IgD-negative memory B cell (primary cell): ENCODE results near the gene NDUFS8. TPM values are rescaled to one million over a fixed set of nuclear protein-coding genes. Genes with fewer than 3 reads are reported as not detected.

Experiments used
- H3K27ac Mint-ChIP-seq, 3 donors: one replicate each; pipeline ENCODE4 v1.8.0; 2020 to 2022; ENCODE audit warnings: mild to moderate bottlenecking in 3 of 3, mixed read lengths in 3 of 3, moderate library complexity in 1 of 3
- H3K27me3 Mint-ChIP-seq: one replicate; pipeline ENCODE4 v1.8.0; 2021; ENCODE audit warnings: mixed read lengths
- H3K36me3 Mint-ChIP-seq: one replicate; pipeline ENCODE4 v1.8.0; 2020; ENCODE audit warnings: mild to moderate bottlenecking, mixed read lengths
- H3K4me1 Mint-ChIP-seq, 3 donors: one replicate each; pipeline ENCODE4 v1.8.0; 2020 to 2022; ENCODE audit warnings: mixed read lengths in 3 of 3, mild to moderate bottlenecking in 1 of 3
- H3K4me3 Mint-ChIP-seq, 4 donors: one replicate each; pipeline ENCODE4 v1.8.0; 2020 to 2022; ENCODE audit warnings: mild to moderate bottlenecking in 4 of 4, mixed read lengths in 4 of 4, moderate library complexity in 3 of 4
- H3K9me3 Mint-ChIP-seq, 3 donors: one replicate each; pipeline ENCODE4 v1.8.0; 2020 to 2021; ENCODE audit warnings: mixed read lengths in 3 of 3, mild to moderate bottlenecking in 1 of 3
- polyA plus RNA-seq: library from polyadenylated mRNA; unstranded; fragments of 300-500 nt; fragmentation: Illumina TruSeq; gene quantifications from one replicate; pipeline ENCODE4 v1.2.3, GENCODE V29; 2021

The NDUFS8 gene
- polyA plus RNA-seq, 1 donor from 2014 or later: 146 TPM

- no peaks in the 10 kb centered on the region for H3K9me3 Mint-ChIP-seq
- no peaks in the 10 kb centered on the region for H3K4me1 Mint-ChIP-seq
- H3K27ac Mint-ChIP-seq: no peak overlapping the region
- H3K27me3 Mint-ChIP-seq: peaks cover 4% of the 10 kb centered on the region
- no peak overlapping the region for H3K4me3 Mint-ChIP-seq
- H3K36me3 Mint-ChIP-seq: peaks cover 2% of the 10 kb centered on the region
Measured at GRCh38 chr11:68018730-68019190, 11.7 kb upstream of the NDUFS8 start.

- no peak overlapping the region for H3K27ac Mint-ChIP-seq
- no peaks in the 10 kb centered on the region for H3K9me3 Mint-ChIP-seq
- H3K27me3 Mint-ChIP-seq: peaks cover 4% of the 10 kb centered on the region
- peak overlapping the region in 1 of 4 donors; percentile 54 for H3K4me3 Mint-ChIP-seq
- no peaks in the 10 kb centered on the region for H3K4me1 Mint-ChIP-seq
- H3K36me3 Mint-ChIP-seq: no peaks in the 10 kb centered on the region
Measured at GRCh38 chr11:68019486-68019885, 11.0 kb upstream of the NDUFS8 start.

- peaks cover 0 to 4% (median 0%) of the 10 kb centered on the region in 3 donors for H3K9me3 Mint-ChIP-seq
- H3K4me3 Mint-ChIP-seq: no peak overlapping the region
- H3K27me3 Mint-ChIP-seq: peaks cover 4% of the 10 kb centered on the region
- H3K36me3 Mint-ChIP-seq: no peaks in the 10 kb centered on the region
- no peak overlapping the region for H3K27ac Mint-ChIP-seq
- H3K4me1 Mint-ChIP-seq: no peaks in the 10 kb centered on the region
Measured at GRCh38 chr11:68020575-68020974, 9.9 kb upstream of the NDUFS8 start.

- Mint-ChIP-seq H3K4me1 (no peaks in the 10 kb centered on the region), H3K27me3 (peaks cover 4% of the 10 kb centered on the region), H3K4me3 (no peak overlapping the region), H3K36me3 (no peaks in the 10 kb centered on the region), H3K9me3 (peaks cover 0 to 4% (median 0%) of the 10 kb centered on the region in 3 donors), H3K27ac (no peak overlapping the region)
Measured at GRCh38 chr11:68021167-68021787, 9.2 kb upstream of the NDUFS8 start.

- peaks cover 0 to 4% (median 0%) of the 10 kb centered on the region in 3 donors for H3K9me3 Mint-ChIP-seq
- no peak overlapping the region for H3K27ac Mint-ChIP-seq
- H3K27me3 Mint-ChIP-seq: peaks cover 4% of the 10 kb centered on the region
- H3K4me3 Mint-ChIP-seq: no peak overlapping the region
- H3K36me3 Mint-ChIP-seq: no peaks in the 10 kb centered on the region
- no peaks in the 10 kb centered on the region for H3K4me1 Mint-ChIP-seq
Measured at GRCh38 chr11:68022531-68022930, 8.0 kb upstream of the NDUFS8 start.

GRCh38 chr11:68024508-68024907 is 6.0 kb upstream of the NDUFS8 start:
- Mint-ChIP-seq H3K36me3 (no peaks in the 10 kb centered on the region), H3K27ac (no peak overlapping the region), H3K27me3 (no peaks in the 10 kb centered on the region), H3K4me3 (no peak overlapping the region), H3K4me1 (peaks cover 0 to 2% (median 1%) of the 10 kb centered on the region in 3 donors), H3K9me3 (peaks cover 0 to 4% (median 0%) of the 10 kb centered on the region in 3 donors)

- H3K4me3 Mint-ChIP-seq: peak overlapping the region in 1 of 4 donors; percentile 11
- H3K9me3 Mint-ChIP-seq: peaks cover 0 to 4% (median 0%) of the 10 kb centered on the region in 3 donors
- H3K27me3 Mint-ChIP-seq: no peaks in the 10 kb centered on the region
- peaks cover under 1 to 4% (median 3%) of the 10 kb centered on the region in 3 donors for H3K4me1 Mint-ChIP-seq
- no peaks in the 10 kb centered on the region for H3K36me3 Mint-ChIP-seq
- H3K27ac Mint-ChIP-seq: no peak overlapping the region
Measured at GRCh38 chr11:68025047-68025446, 5.4 kb upstream of the NDUFS8 start.

- Mint-ChIP-seq H3K4me3 (no peak overlapping the region), H3K27me3 (no peaks in the 10 kb centered on the region), H3K27ac (no peak overlapping the region)
Measured at GRCh38 chr11:68026391-68027105, 3.9 kb upstream of the NDUFS8 start.

GRCh38 chr11:68027667-68028066 is 2.8 kb upstream of the NDUFS8 start:
- H3K27me3 Mint-ChIP-seq: no peaks in the 10 kb centered on the region

More at GRCh38 chr11:68026391-68027105, 3.9 kb upstream of the NDUFS8 start:
- H3K4me1 Mint-ChIP-seq: peaks cover 6 to 8% (median 7%) of the 10 kb centered on the region in 3 donors
- H3K36me3 Mint-ChIP-seq: peaks cover 2% of the 10 kb centered on the region
- H3K9me3 Mint-ChIP-seq: peaks cover 0 to 4% (median 0%) of the 10 kb centered on the region in 3 donors

GRCh38 chr11:68028802-68029545 is 1.5 kb upstream of the NDUFS8 start:
- H3K36me3 Mint-ChIP-seq: peaks cover 4% of the 10 kb centered on the region
- peak overlapping the region in 1 of 3 donors; percentile 59 for H3K27ac Mint-ChIP-seq
- H3K4me1 Mint-ChIP-seq: peaks cover 6 to 11% (median 10%) of the 10 kb centered on the region in 3 donors
- no peaks in the 10 kb centered on the region for H3K27me3 Mint-ChIP-seq
- peaks cover 0 to 4% (median 0%) of the 10 kb centered on the region in 3 donors for H3K9me3 Mint-ChIP-seq
- H3K4me3 Mint-ChIP-seq: peak overlapping the region; percentile 68 to 99 (median 79)

More at GRCh38 chr11:68027667-68028066, 2.8 kb upstream of the NDUFS8 start:
- Mint-ChIP-seq H3K36me3 (peaks cover 4% of the 10 kb centered on the region), H3K9me3 (peaks cover 0 to 4% (median 0%) of the 10 kb centered on the region in 3 donors), H3K4me3 (no peak overlapping the region), H3K27ac (no peak overlapping the region), H3K4me1 (peaks cover 6 to 11% (median 10%) of the 10 kb centered on the region in 3 donors)

GRCh38 chr11:68031144-68031464 is 623 bp downstream of the NDUFS8 start:
- Mint-ChIP-seq H3K9me3 (no peaks in the 10 kb centered on the region), H3K36me3 (peaks cover 4% of the 10 kb centered on the region), H3K27me3 (no peaks in the 10 kb centered on the region), H3K4me1 (peaks cover 6 to 11% (median 10%) of the 10 kb centered on the region in 3 donors), H3K27ac (peak overlapping the region; percentile 54 to 83 (median 71)), H3K4me3 (peak overlapping the region; percentile 94 to 99 (median 96))

GRCh38 chr11:68032003-68032402 is 1.5 kb downstream of the NDUFS8 start:
- Mint-ChIP-seq H3K4me1 (peaks cover 6 to 15% (median 13%) of the 10 kb centered on the region in 3 donors), H3K9me3 (no peaks in the 10 kb centered on the region), H3K27me3 (no peaks in the 10 kb centered on the region), H3K27ac (peak overlapping the region in 1 of 3 donors; percentile 54), H3K36me3 (peaks cover 4% of the 10 kb centered on the region), H3K4me3 (peak overlapping the region in 3 of 4 donors; percentile 94 to 97 (median 96))

GRCh38 chr11:68032997-68033707 is 2.7 kb downstream of the NDUFS8 start:
- no peaks in the 10 kb centered on the region for H3K27me3 Mint-ChIP-seq
- H3K4me3 Mint-ChIP-seq: peak overlapping the region in 1 of 4 donors; percentile 81
- no peaks in the 10 kb centered on the region for H3K9me3 Mint-ChIP-seq
- no peak overlapping the region for H3K27ac Mint-ChIP-seq
- H3K4me1 Mint-ChIP-seq: peaks cover 6 to 20% (median 17%) of the 10 kb centered on the region in 3 donors
- peaks cover 4% of the 10 kb centered on the region for H3K36me3 Mint-ChIP-seq

GRCh38 chr11:68033708-68034045 is 3.2 kb downstream of the NDUFS8 start:
- Mint-ChIP-seq H3K36me3 (peaks cover 4% of the 10 kb centered on the region), H3K27ac (no peak overlapping the region), H3K4me1 (peaks cover 6 to 20% (median 17%) of the 10 kb centered on the region in 3 donors), H3K27me3 (no peaks in the 10 kb centered on the region), H3K9me3 (no peaks in the 10 kb centered on the region), H3K4me3 (peak overlapping the region in 1 of 4 donors; percentile 81)
